BLaER1 treated with 17β-estradiol and CSF1 and Interleukin-3, amounts not matched to agents 10 nM and 100 nM (cell line): ENCODE measurements around the gene C1orf210.

Source experiments
- H3K27ac ChIP-seq, 11 experiments: shearing (Covaris generic); formaldehyde crosslinking; 2 replicates each; pipeline ENCODE4 v1.8.1; 2022
- H3K27me3 ChIP-seq, 11 experiments: shearing (Covaris generic); formaldehyde crosslinking; 2 replicates each; pipeline ENCODE4 v1.8.1; 2022
- H3K36me3 ChIP-seq, 11 experiments: shearing (Covaris generic); formaldehyde crosslinking; 2 replicates each; pipeline ENCODE4 v1.8.1; 2022
- H3K4me1 ChIP-seq, 10 experiments: shearing (Covaris generic); formaldehyde crosslinking; 2 replicates each; pipeline ENCODE4 v1.8.1; 2022
- H3K4me2 ChIP-seq, 11 experiments: shearing (Covaris generic); formaldehyde crosslinking; 2 replicates each; pipeline ENCODE4 v1.8.1; 2022
- H3K4me3 ChIP-seq, 10 experiments: shearing (Covaris generic); formaldehyde crosslinking; 2 replicates each; pipeline ENCODE4 v1.8.1; 2022
- H3K9ac ChIP-seq, 11 experiments: shearing (Covaris generic); formaldehyde crosslinking; 2 replicates each; pipeline ENCODE4 v1.8.1; 2022
- H3K9me3 ChIP-seq, 11 experiments: shearing (Covaris generic); formaldehyde crosslinking; replicated peaks in 1 of 11; 2 replicates each; pipeline ENCODE4 v1.8.1; 2022
- H4K20me1 ChIP-seq, 11 experiments: shearing (Covaris generic); formaldehyde crosslinking; 2 replicates each; pipeline ENCODE4 v1.8.1; 2022
- Cebpa-rat ChIP-seq, 11 experiments: shearing (Covaris generic); IDR thresholded peaks; 2 replicates each; pipeline ENCODE4 v1.8.1; 2022

Gene C1orf210

GRCh38 chr1:43251024-43251423 is 34.4 kb downstream of the C1orf210 start:
- H3K9me3 ChIP-seq, result peaks cover 47 to 61% (median 53%) of the 10 kb centered on the region in 11 experiments
- H3K4me3 ChIP-seq, result no peak overlapping the region
- no peak overlapping the region for H3K27ac ChIP-seq
- H3K27me3 ChIP-seq, result no peaks in the 10 kb centered on the region
- no peaks in the 10 kb centered on the region for H4K20me1 ChIP-seq
- H3K36me3 ChIP-seq, result peaks cover 0 to 3% (median 0%) of the 10 kb centered on the region in 11 experiments; a peak in 2 of 22 replicates
- no peak overlapping the region for H3K9ac ChIP-seq
- no peaks in the 10 kb centered on the region for H3K4me1 ChIP-seq
- TF ChIP-seq Cebpa-rat (IDR thresholded peaks at IDR 0.05), result no peak
- H3K4me2 ChIP-seq, result no peak overlapping the region

GRCh38 chr1:43250351-43250761 is 35.0 kb downstream of the C1orf210 start:
- Histone ChIP-seq H3K4me2 (no peak overlapping the region), H3K9ac (no peak overlapping the region), H3K36me3 (peaks cover 0 to 3% (median 0%) of the 10 kb centered on the region in 11 experiments; a peak in 2 of 22 replicates), H3K27ac (no peak overlapping the region), H3K27me3 (no peaks in the 10 kb centered on the region), H3K4me1 (no peaks in the 10 kb centered on the region), H3K9me3 (peaks cover 49 to 68% (median 59%) of the 10 kb centered on the region in 11 experiments), H4K20me1 (no peaks in the 10 kb centered on the region), H3K4me3 (no peak overlapping the region)
- TF ChIP-seq Cebpa-rat (IDR thresholded peaks at IDR 0.05), result no peak

- no peak overlapping the region for H3K4me3 ChIP-seq
- no peak overlapping the region for H3K4me2 ChIP-seq
- TF ChIP-seq Cebpa-rat (IDR thresholded peaks at IDR 0.05), result no peak
- H3K9me3 ChIP-seq, result peaks cover 58 to 77% (median 66%) of the 10 kb centered on the region in 11 experiments
- no peaks in the 10 kb centered on the region for H4K20me1 ChIP-seq
- H3K27me3 ChIP-seq, result no peaks in the 10 kb centered on the region
- no peaks in the 10 kb centered on the region for H3K4me1 ChIP-seq
- H3K36me3 ChIP-seq, result peaks cover 0 to 3% (median 0%) of the 10 kb centered on the region in 11 experiments; a peak in 2 of 22 replicates
- no peak overlapping the region for H3K9ac ChIP-seq
- H3K27ac ChIP-seq, result no peak overlapping the region
Observed at GRCh38 chr1:43247256-43247921, 38.0 kb downstream of the C1orf210 start.

GRCh38 chr1:43246466-43247213 is 38.7 kb downstream of the C1orf210 start:
- Histone ChIP-seq H3K4me3 (no peak overlapping the region), H3K27me3 (no peaks in the 10 kb centered on the region), H3K9me3 (peaks cover 59 to 75% (median 68%) of the 10 kb centered on the region in 11 experiments), H4K20me1 (no peaks in the 10 kb centered on the region), H3K4me1 (no peaks in the 10 kb centered on the region), H3K4me2 (no peak overlapping the region), H3K36me3 (peaks cover 0 to 3% (median 0%) of the 10 kb centered on the region in 11 experiments; a peak in 2 of 22 replicates), H3K9ac (no peak overlapping the region), H3K27ac (no peak overlapping the region)
- no peak for TF ChIP-seq Cebpa-rat (IDR thresholded peaks at IDR 0.05)

DNA sequence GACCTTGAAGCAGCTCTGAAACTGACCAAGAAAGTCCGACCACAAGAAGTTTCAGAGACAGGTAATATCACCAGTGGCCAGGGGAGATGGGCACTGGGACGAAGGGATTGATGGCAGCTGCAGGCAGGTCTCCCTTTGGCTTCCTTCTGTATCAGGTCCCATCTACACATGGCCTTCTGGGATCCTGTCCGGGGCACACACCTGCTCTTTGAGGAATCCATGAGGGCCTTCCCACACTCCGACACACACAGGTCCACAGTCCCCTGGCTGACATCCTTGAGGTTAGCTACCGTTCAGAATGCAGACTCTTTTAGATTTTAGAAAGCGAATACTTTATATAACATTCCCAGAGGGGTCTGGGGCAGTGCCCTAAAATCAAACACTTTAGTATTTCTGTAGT is 42.1 kb downstream of the C1orf210 start:
- no peak overlapping the region for H3K27ac ChIP-seq

GRCh38 chr1:43241413-43241836 is 44.0 kb downstream of the C1orf210 start:
- Histone ChIP-seq H4K20me1 (no peaks in the 10 kb centered on the region), H3K27me3 (no peaks in the 10 kb centered on the region), H3K36me3 (no peaks in the 10 kb centered on the region), H3K27ac (no peak overlapping the region), H3K4me3 (no peak overlapping the region), H3K9me3 (peaks cover 15 to 37% (median 27%) of the 10 kb centered on the region in 11 experiments), H3K4me1 (peaks cover 12 to 36% (median 30%) of the 10 kb centered on the region in 10 experiments), H3K9ac (no peak overlapping the region), H3K4me2 (no peak overlapping the region)
- TF ChIP-seq Cebpa-rat (IDR thresholded peaks at IDR 0.05), result no peak

More for the DNA sequence above, 42.1 kb downstream of the C1orf210 start:
- Histone ChIP-seq H3K36me3 (no peaks in the 10 kb centered on the region), H4K20me1 (no peaks in the 10 kb centered on the region), H3K4me2 (no peak overlapping the region), H3K27me3 (no peaks in the 10 kb centered on the region), H3K9me3 (peaks cover 34 to 56% (median 46%) of the 10 kb centered on the region in 11 experiments), H3K4me3 (no peak overlapping the region), H3K9ac (no peak overlapping the region), H3K4me1 (peaks cover 12 to 27% (median 25%) of the 10 kb centered on the region in 10 experiments)
- TF ChIP-seq Cebpa-rat (IDR thresholded peaks at IDR 0.05), result no peak

DNA sequence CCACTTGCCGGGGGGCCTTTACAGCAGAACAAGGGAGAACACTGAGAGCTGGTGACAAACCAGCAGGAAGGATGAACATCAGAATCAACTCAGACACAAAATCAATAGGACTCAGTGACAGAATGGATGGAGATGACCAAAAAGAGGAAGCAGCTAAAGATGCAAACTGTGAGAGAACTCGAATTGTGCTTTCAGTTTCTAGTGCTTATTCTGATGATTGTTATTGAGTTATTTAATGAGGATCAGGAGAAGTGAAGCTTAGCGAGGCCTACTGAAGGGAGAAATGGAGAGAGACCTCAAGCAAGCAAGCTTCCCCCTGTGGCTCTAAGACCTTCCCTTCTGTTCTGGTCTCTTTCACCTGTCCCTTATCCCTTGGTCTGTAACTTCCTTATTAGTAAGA is 45.9 kb downstream of the C1orf210 start:
- no peaks in the 10 kb centered on the region for H3K36me3 ChIP-seq
- no peak overlapping the region for H3K4me3 ChIP-seq
- peaks cover 12 to 36% (median 30%) of the 10 kb centered on the region in 10 experiments for H3K4me1 ChIP-seq
- peak overlapping the region in 8 of 11 experiments; percentile 26 to 60 (median 42); a peak in 10 of 22 replicates for H3K27ac ChIP-seq
- peaks cover 0 to 18% (median 11%) of the 10 kb centered on the region in 11 experiments; a peak in 10 of 22 replicates for H3K9me3 ChIP-seq
- H3K27me3 ChIP-seq, result no peaks in the 10 kb centered on the region
- H3K9ac ChIP-seq, result peak overlapping the region in 4 of 11 experiments; percentile 30 to 46 (median 38); a peak in 4 of 22 replicates
- H3K4me2 ChIP-seq, result peak overlapping the region; percentile 51 to 86 (median 72)
- H4K20me1 ChIP-seq, result no peaks in the 10 kb centered on the region; a peak in 1 of 22 replicates
- no peak for TF ChIP-seq Cebpa-rat (IDR thresholded peaks at IDR 0.05)

DNA sequence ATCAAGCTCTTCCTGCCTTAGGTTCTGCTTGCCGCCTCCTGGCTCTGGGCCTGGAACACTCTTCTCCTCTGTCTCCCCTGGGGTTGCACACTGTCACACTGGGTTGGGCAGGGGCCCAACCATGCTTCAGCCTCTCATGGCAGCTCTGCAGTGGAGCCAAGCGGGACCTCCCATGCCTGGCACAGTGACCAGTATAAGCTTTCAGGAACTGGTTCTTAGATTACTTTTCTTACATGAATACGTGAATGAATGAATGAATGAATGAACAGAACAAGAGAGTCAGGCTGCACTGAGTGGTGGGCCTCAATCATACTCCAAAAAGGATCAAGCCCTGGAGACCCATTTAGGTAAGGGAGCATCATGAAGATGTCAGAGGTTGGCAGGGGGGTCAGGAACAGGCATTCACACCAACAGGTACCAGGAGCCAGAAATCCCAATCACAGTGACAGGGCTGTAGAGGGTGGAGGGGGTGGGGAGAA is 46.4 kb downstream of the C1orf210 start:
- Histone ChIP-seq H3K4me1 (peaks cover 12 to 36% (median 30%) of the 10 kb centered on the region in 10 experiments), H3K4me3 (no peak overlapping the region), H3K9me3 (peaks cover 0 to 16% (median 10%) of the 10 kb centered on the region in 11 experiments; a peak in 8 of 22 replicates), H4K20me1 (no peaks in the 10 kb centered on the region; a peak in 1 of 22 replicates), H3K27ac (peak overlapping the region in 8 of 11 experiments; percentile 24 to 60 (median 40); a peak in 12 of 22 replicates), H3K36me3 (no peaks in the 10 kb centered on the region), H3K4me2 (peak overlapping the region in 10 of 11 experiments; percentile 51 to 86 (median 74); a peak in 19 of 22 replicates), H3K9ac (peak overlapping the region in 5 of 11 experiments; percentile 13 to 46 (median 30); a peak in 5 of 22 replicates), H3K27me3 (no peaks in the 10 kb centered on the region)
- TF ChIP-seq Cebpa-rat (IDR thresholded peaks at IDR 0.05), result no peak

GRCh38 chr1:43238085-43238484 is 47.3 kb downstream of the C1orf210 start:
- no peaks in the 10 kb centered on the region for H3K27me3 ChIP-seq
- H4K20me1 ChIP-seq, result no peaks in the 10 kb centered on the region; a peak in 1 of 22 replicates
- peak overlapping the region in 1 of 11 experiments; percentile 60; a peak in 1 of 22 replicates for H3K27ac ChIP-seq
- H3K9ac ChIP-seq, result no peak overlapping the region
- H3K4me1 ChIP-seq, result peaks cover 12 to 36% (median 30%) of the 10 kb centered on the region in 10 experiments
- no peak for TF ChIP-seq Cebpa-rat (IDR thresholded peaks at IDR 0.05)
- H3K36me3 ChIP-seq, result no peaks in the 10 kb centered on the region
- H3K4me2 ChIP-seq, result peak overlapping the region in 9 of 11 experiments; percentile 57 to 86 (median 79); a peak in 18 of 22 replicates
- H3K4me3 ChIP-seq, result no peak overlapping the region
- H3K9me3 ChIP-seq, result peaks cover 0 to 16% (median 10%) of the 10 kb centered on the region in 11 experiments; a peak in 8 of 22 replicates
